Natural killer cell (primary cell): ENCODE results near the gene TBCD. TPM values are rescaled to one million over a fixed set of nuclear protein-coding genes. Genes with fewer than 3 reads are reported as not detected.

Experiments used
- ATAC-seq, 3 donors: fragments of 150-1000 bp in 2 of 3; fragments of 200-7000 bp in 1 of 3; cut with Tn5 transposase; 1 replicate in 1 of 3; 2 replicates in 2 of 3; pipeline ENCODE4 v1.10.0; 2021; ENCODE audit warnings: mild to moderate bottlenecking in 2 of 3, moderate library complexity in 2 of 3
- DNase-seq, 2 donors: peaks; one replicate each; pipeline versions ENCODE4 v3.0.0 to v3.0.0-alpha.2; 2013 to 2021; ENCODE audit warnings: mixed read lengths in 1 of 2
- H3K27ac ChIP-seq: one replicate; pipeline ENCODE4 v1.5.1; 2013; ENCODE audit warnings: mild to moderate bottlenecking, low read length
- H3K27me3 ChIP-seq: one replicate; pipeline ENCODE4 v1.6.1; 2013; ENCODE audit warnings: low read length; ENCODE audit not compliant: control insufficient read depth, insufficient read depth
- H3K36me3 ChIP-seq: one replicate; pipeline ENCODE4 v1.6.1; 2013; ENCODE audit warnings: low read length; ENCODE audit not compliant: control insufficient read depth, insufficient read depth
- H3K4me1 ChIP-seq: one replicate; pipeline ENCODE4 v1.6.1; 2013; ENCODE audit warnings: low read length; ENCODE audit not compliant: control insufficient read depth, insufficient read depth
- H3K4me3 ChIP-seq: one replicate; pipeline ENCODE4 v1.5.1; 2013; ENCODE audit warnings: low read length
- H3K9me3 ChIP-seq: one replicate; pipeline ENCODE4 v1.6.1; 2013; ENCODE audit warnings: low read length; ENCODE audit not compliant: control insufficient read depth, insufficient read depth
- H3K27ac Mint-ChIP-seq, 2 donors: one replicate each; pipeline ENCODE4 v1.8.0; 2022; ENCODE audit warnings: mild to moderate bottlenecking in 2 of 2, mixed read lengths in 2 of 2, moderate library complexity in 1 of 2
- H3K27me3 Mint-ChIP-seq, 2 donors: one replicate each; pipeline ENCODE4 v1.8.0; 2022; ENCODE audit warnings: low read depth in 2 of 2, mixed read lengths in 2 of 2
- H3K36me3 Mint-ChIP-seq: one replicate; pipeline ENCODE4 v1.8.0; 2022; ENCODE audit warnings: mixed read lengths
- H3K4me1 Mint-ChIP-seq, 2 donors: one replicate each; pipeline ENCODE4 v1.8.0; 2022; ENCODE audit warnings: mixed read lengths in 2 of 2
- H3K4me3 Mint-ChIP-seq: one replicate; pipeline ENCODE4 v1.8.0; 2022; ENCODE audit warnings: mild to moderate bottlenecking, moderate library complexity, mixed read lengths
- H3K9me3 Mint-ChIP-seq, 2 donors: one replicate each; pipeline ENCODE4 v1.8.0; 2022; ENCODE audit warnings: mixed read lengths in 2 of 2
- WGBS: methylation state at CpG from one replicate; pipeline ENCODE4 v1.1.7; 2013; ENCODE audit warnings: missing lambda C conversion rate; ENCODE audit not compliant: insufficient coverage; 5-methylcytosine and 5-hydroxymethylcytosine counted together
- intact Hi-C: fragments of 100-400 bp; cut with micrococcal nuclease; formaldehyde crosslinking; loops from one replicate; pipeline ENCODE4 v1.14.2; 2022
- total RNA-seq, 4 donors: library from RNA; stranded (reverse); fragments of 120-200 nt in 1 of 4; gene quantifications; one replicate each; pipeline versions ENCODE4 v1.2.3 to v1.2.4, GENCODE V29; 2013 to 2022
- TF ChIP-seq, protein P1 (sequence below): fragments of 200-600 bp; IDR thresholded peaks from one replicate; pipeline ENCODE4 v1.8.0; 2022; ENCODE audit warnings: antibody characterized with exemption

The TBCD gene
- total RNA-seq, 3 donors from 2014 or later (not counting 1 experiment from before 2014, with no cell fraction given) = 92.0 to 149 (median 132) TPM

DNA sequence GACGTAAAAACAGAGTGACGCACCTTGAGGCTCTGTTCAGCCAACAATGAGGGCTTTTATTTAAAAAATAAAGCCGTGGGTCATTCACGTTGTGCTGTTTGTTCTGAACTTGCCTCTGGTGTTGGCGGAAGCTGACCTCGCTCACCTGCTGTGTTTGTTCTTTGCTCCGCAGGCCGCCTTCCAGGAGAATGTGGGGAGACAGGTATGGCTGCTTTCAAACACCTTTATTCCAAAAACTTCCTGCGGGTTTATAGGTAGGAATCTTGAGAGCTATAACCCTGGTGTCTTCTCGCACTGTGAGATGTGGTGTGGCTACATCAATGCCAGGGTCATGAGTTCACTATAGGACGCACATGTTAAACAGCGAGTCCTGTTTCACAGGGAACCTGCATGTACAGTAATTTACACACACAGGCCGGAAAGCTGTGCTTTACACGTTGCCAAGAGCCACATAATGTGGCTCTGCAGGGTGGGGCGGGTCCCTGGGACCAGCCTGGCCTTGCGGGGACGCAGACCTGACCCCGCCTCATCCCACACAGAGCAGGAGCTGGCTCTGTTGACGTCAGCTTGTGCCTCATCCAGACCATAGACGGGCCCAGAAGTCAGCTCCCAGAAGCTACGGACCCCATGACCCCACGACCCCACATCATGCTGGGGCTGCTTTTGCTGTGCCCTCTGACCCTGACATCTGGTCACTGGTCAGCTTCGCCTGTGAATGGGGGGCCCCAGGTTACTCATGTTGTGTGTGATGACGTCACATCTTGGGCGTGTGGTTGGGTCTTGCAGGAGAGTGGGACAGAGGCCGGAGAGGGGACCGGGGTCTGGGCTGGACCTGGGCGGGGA, 137.9 kb downstream of the TBCD start:
- no peak overlapping the region for H3K27ac Mint-ChIP-seq
- peaks cover 0 to 2% of the 10 kb centered on the region in 2 donors for H3K9me3 Mint-ChIP-seq
- Histone ChIP-seq H3K27ac (no peak overlapping the region), H3K9me3 (no peaks in the 10 kb centered on the region), H3K4me3 (no peak overlapping the region), H3K27me3 (no peaks in the 10 kb centered on the region), H3K36me3 (peaks cover 7% of the 10 kb centered on the region), H3K4me1 (peaks cover 49% of the 10 kb centered on the region)
- 97% methylated on average over 28 of the region's 28 CpGs for WGBS
- no peak overlapping the region for H3K4me3 Mint-ChIP-seq
- no peak for ATAC-seq
- TF ChIP-seq, protein P1, sequence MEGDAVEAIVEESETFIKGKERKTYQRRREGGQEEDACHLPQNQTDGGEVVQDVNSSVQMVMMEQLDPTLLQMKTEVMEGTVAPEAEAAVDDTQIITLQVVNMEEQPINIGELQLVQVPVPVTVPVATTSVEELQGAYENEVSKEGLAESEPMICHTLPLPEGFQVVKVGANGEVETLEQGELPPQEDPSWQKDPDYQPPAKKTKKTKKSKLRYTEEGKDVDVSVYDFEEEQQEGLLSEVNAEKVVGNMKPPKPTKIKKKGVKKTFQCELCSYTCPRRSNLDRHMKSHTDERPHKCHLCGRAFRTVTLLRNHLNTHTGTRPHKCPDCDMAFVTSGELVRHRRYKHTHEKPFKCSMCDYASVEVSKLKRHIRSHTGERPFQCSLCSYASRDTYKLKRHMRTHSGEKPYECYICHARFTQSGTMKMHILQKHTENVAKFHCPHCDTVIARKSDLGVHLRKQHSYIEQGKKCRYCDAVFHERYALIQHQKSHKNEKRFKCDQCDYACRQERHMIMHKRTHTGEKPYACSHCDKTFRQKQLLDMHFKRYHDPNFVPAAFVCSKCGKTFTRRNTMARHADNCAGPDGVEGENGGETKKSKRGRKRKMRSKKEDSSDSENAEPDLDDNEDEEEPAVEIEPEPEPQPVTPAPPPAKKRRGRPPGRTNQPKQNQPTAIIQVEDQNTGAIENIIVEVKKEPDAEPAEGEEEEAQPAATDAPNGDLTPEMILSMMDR = no peak
- intact Hi-C loops = loop anchor here (5.0 kb wide), 1 partner anchor 107 kb away; no protein-coding TSS in a partner anchor
- H3K27me3 Mint-ChIP-seq = peaks cover 0 to 5% of the 10 kb centered on the region in 2 donors
- DNase-seq = no peak
- H3K4me1 Mint-ChIP-seq = peaks cover 57% of the 10 kb centered on the region in 2 donors
- H3K36me3 Mint-ChIP-seq = no peaks in the 10 kb centered on the region

GRCh38 chr17:82890339-82890730, 138.5 kb downstream of the TBCD start:
- Histone ChIP-seq H3K27ac (no peak overlapping the region), H3K27me3 (no peaks in the 10 kb centered on the region), H3K4me3 (no peak overlapping the region), H3K9me3 (no peaks in the 10 kb centered on the region), H3K36me3 (peaks cover 7% of the 10 kb centered on the region), H3K4me1 (peaks cover 42% of the 10 kb centered on the region)
- no peak overlapping the region for H3K4me3 Mint-ChIP-seq
- H3K9me3 Mint-ChIP-seq = peaks cover 0 to 2% of the 10 kb centered on the region in 2 donors
- no peak for ATAC-seq
- intact Hi-C loops = loop anchor here (5.0 kb wide), 1 partner anchor 108 kb away; no protein-coding TSS in a partner anchor
- no peaks in the 10 kb centered on the region for H3K36me3 Mint-ChIP-seq
- TF ChIP-seq, protein P1 = no peak
- peak overlapping the region in 1 of 2 donors; percentile 80 for H3K27ac Mint-ChIP-seq
- no peak for DNase-seq
- H3K27me3 Mint-ChIP-seq = peaks cover 0 to 6% of the 10 kb centered on the region in 2 donors
- H3K4me1 Mint-ChIP-seq = peaks cover 51 to 55% of the 10 kb centered on the region in 2 donors
- 97% methylated on average over 16 of the region's 18 CpGs for WGBS

- DNase-seq = no peak
- no peak overlapping the region for H3K27ac ChIP-seq
- intact Hi-C loops = loop anchor here (5.0 kb wide), 1 partner anchor 109 kb away; no protein-coding TSS in a partner anchor
- TF ChIP-seq, protein P1 = no peak
- peaks cover 10% of the 10 kb centered on the region for H3K36me3 ChIP-seq
- peaks cover 43 to 49% of the 10 kb centered on the region in 2 donors for H3K4me1 Mint-ChIP-seq
- no peaks in the 10 kb centered on the region for H3K36me3 Mint-ChIP-seq
- no peak overlapping the region for H3K4me3 ChIP-seq
- peaks cover 38% of the 10 kb centered on the region for H3K4me1 ChIP-seq
- no peaks in the 10 kb centered on the region for H3K9me3 ChIP-seq
- ATAC-seq = no peak
- no peak overlapping the region for H3K4me3 Mint-ChIP-seq
- peak overlapping the region in 1 of 2 donors; percentile 80 for H3K27ac Mint-ChIP-seq
- 98% methylated on average over 29 of the region's 29 CpGs for WGBS
- H3K27me3 ChIP-seq = no peaks in the 10 kb centered on the region
- peaks cover 0 to 2% of the 10 kb centered on the region in 2 donors for H3K9me3 Mint-ChIP-seq
- peaks cover 0 to 7% of the 10 kb centered on the region in 2 donors for H3K27me3 Mint-ChIP-seq
Measured at GRCh38 chr17:82890926-82891678, 139.2 kb downstream of the TBCD start.
